Measurements from ENCODE around the gene PAK4. TPM values are rescaled to one million over a fixed set of nuclear protein-coding genes. Genes with fewer than 3 reads are reported as not detected.

The PAK4 gene
- total and polyA plus RNA-seq, 2 experiments from 2014 or later: 20.3 to 39.6 TPM

DNA sequence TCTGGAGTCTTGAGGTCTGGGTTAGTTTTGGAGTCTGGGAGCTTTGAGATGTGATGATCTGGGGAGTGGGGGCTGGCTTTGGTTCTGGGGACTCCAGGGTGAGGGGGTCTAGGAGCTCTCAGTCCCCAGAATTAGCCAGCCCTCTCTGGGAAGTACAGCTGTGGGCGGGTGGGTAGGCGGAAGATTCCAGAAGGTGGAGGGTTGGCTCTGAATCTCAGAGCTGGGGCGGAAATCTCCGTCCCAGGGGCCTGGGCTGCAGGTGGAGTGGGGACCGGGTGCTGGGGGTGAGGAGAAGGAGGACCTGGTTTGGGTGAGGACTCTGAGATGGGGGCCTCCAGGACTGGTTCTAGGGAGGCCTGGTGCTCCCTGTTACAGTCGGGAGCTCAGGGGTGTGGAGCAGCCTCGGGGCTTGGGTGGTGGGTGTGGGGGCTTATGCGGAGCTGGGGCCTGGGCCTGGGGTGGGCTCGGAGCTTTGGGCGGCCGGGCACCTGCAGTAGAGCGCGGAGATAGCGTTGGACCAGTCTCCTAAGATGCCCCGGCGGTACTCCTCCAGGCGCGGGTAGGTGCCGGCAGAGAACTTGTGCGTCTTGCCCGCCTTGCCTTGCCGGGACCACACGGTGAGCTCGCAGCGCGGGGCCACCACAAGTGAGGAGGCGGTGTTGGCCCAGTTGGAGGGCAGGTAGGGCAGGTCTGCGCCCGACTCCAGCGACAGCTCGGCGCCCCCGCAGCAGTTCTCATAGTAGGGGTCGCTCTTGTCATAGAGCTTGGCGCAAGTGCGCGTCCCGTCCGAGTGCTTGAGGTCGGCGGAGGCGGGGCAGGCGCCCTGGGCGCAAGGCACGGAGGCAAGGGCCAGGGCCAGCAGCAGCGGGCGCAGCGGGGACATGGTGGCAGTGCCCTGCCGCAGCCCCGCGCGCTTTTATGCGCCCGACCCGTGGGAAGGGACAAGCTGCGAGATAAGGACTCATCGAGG is 78.1 kb downstream of the PAK4 start, which contains the start of gene SYCN:
SYCN (minus strand) TSS at position 892 of the 970 bp plus-strand sequence; CDS start at position 883, 9 bp downstream.
- H3K4me3 ChIP-seq: no peak within 1 kb of the TSS
- no peak within 1 kb of the TSS for H2AFZ ChIP-seq
- H4K20me1 ChIP-seq (ENCODE audit: insufficient read depth, poor library complexity, severe bottlenecking): no peaks in the 10 kb centered on the region
- no peaks in the 10 kb centered on the region for H3K36me3 ChIP-seq (replicated peaks; ENCODE audit: insufficient read depth, low read depth)
- no peaks in the 10 kb centered on the region for H3K9me3 ChIP-seq (ENCODE audit: low read depth)
- H3K9me2 ChIP-seq (replicated peaks; ENCODE audit: insufficient read depth): no peaks in the 10 kb centered on the region
- H3K4me1 ChIP-seq (ENCODE audit: insufficient read depth): no peaks in the 10 kb centered on the region
- DNase-seq (ENCODE audit: low spot score): no peak
- WGBS (ENCODE audit: low lambda C conversion rate, missing lambda C conversion rate): 86% methylated on average over 46 of the region's 57 CpGs
- peak within 1 kb of the TSS; percentile 23 for H3K27ac ChIP-seq
- TF ChIP-seq EZH2phosphoT487 (IDR thresholded peaks at IDR 0.05; ENCODE audit: low read depth, severe bottlenecking, unreplicated experiment) (no peak), EZH2 (IDR thresholded peaks at IDR 0.05; ENCODE audit: borderline replicate concordance) (no peak)
- TF ChIP-seq, protein P1, sequence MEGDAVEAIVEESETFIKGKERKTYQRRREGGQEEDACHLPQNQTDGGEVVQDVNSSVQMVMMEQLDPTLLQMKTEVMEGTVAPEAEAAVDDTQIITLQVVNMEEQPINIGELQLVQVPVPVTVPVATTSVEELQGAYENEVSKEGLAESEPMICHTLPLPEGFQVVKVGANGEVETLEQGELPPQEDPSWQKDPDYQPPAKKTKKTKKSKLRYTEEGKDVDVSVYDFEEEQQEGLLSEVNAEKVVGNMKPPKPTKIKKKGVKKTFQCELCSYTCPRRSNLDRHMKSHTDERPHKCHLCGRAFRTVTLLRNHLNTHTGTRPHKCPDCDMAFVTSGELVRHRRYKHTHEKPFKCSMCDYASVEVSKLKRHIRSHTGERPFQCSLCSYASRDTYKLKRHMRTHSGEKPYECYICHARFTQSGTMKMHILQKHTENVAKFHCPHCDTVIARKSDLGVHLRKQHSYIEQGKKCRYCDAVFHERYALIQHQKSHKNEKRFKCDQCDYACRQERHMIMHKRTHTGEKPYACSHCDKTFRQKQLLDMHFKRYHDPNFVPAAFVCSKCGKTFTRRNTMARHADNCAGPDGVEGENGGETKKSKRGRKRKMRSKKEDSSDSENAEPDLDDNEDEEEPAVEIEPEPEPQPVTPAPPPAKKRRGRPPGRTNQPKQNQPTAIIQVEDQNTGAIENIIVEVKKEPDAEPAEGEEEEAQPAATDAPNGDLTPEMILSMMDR (IDR thresholded peaks at IDR 0.05; ENCODE audit: poor library complexity): no peak
- H3K4me2 ChIP-seq: no peak within 1 kb of the TSS
- H3K27me3 ChIP-seq: no peaks in the 10 kb centered on the region
- H3K79me2 ChIP-seq: no peaks in the 10 kb centered on the region

GRCh38 chr19:39205449-39205764 is 79.8 kb downstream of the PAK4 start:
- Histone ChIP-seq H3K27ac (peak overlapping the region; percentile 20), H3K9me3 (ENCODE audit: low read depth) (no peaks in the 10 kb centered on the region), H4K20me1 (ENCODE audit: insufficient read depth, poor library complexity, severe bottlenecking) (no peaks in the 10 kb centered on the region), H3K4me1 (ENCODE audit: insufficient read depth) (no peaks in the 10 kb centered on the region), H3K9me2 (replicated peaks; ENCODE audit: insufficient read depth) (no peaks in the 10 kb centered on the region), H3K79me2 (no peaks in the 10 kb centered on the region), H3K27me3 (no peaks in the 10 kb centered on the region), H2AFZ (no peak overlapping the region), H3K4me2 (no peak overlapping the region), H3K4me3 (no peak overlapping the region), H3K36me3 (replicated peaks; ENCODE audit: insufficient read depth, low read depth) (no peaks in the 10 kb centered on the region)
- 80% methylated on average over 3 of the region's 3 CpGs for WGBS (ENCODE audit: low lambda C conversion rate, missing lambda C conversion rate)
- DNase-seq (ENCODE audit: low spot score): no peak
- no peak for TF ChIP-seq EZH2phosphoT487 (IDR thresholded peaks at IDR 0.05; ENCODE audit: low read depth, severe bottlenecking, unreplicated experiment)
- TF ChIP-seq, protein P1 (IDR thresholded peaks at IDR 0.05; ENCODE audit: poor library complexity): no peak
- no peak for TF ChIP-seq EZH2 (IDR thresholded peaks at IDR 0.05; ENCODE audit: borderline replicate concordance)

DNA sequence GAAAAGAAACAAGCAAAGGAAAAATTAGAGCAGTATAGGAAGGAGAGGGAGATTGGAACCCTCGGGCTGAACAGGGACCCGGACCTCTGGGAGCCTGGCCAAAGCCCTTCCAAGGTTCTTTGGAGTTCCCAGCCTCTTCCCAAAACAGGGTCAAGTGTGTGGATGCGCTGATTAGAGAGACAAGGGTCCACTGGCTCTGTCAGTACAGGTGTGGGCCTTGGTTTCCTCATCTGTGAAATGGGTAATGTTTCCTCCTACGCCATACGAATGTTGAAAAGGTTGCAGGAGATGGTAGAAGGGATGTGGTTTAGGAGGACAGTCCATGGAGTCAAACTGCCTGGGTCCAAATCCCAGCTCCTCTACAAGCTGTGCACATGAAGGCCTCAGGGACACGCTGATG is 80.5 kb downstream of the PAK4 start:
- H3K27me3 ChIP-seq: no peaks in the 10 kb centered on the region
- WGBS (ENCODE audit: low lambda C conversion rate, missing lambda C conversion rate): 92% methylated on average over 6 of the region's 6 CpGs

More for the DNA sequence above, 80.5 kb downstream of the PAK4 start:
- no peak overlapping the region for H3K4me2 ChIP-seq
- H3K9me3 ChIP-seq (ENCODE audit: low read depth): no peaks in the 10 kb centered on the region
- no peaks in the 10 kb centered on the region for H3K4me1 ChIP-seq (ENCODE audit: insufficient read depth)
- H3K4me3 ChIP-seq: no peak overlapping the region
- H2AFZ ChIP-seq: no peak overlapping the region
- no peaks in the 10 kb centered on the region for H3K36me3 ChIP-seq (replicated peaks; ENCODE audit: insufficient read depth, low read depth)
- no peaks in the 10 kb centered on the region for H4K20me1 ChIP-seq (ENCODE audit: insufficient read depth, poor library complexity, severe bottlenecking)
- no peak for DNase-seq (ENCODE audit: low spot score)
- H3K9me2 ChIP-seq (replicated peaks; ENCODE audit: insufficient read depth): no peaks in the 10 kb centered on the region
- no peak overlapping the region for H3K27ac ChIP-seq
- TF ChIP-seq EZH2 (IDR thresholded peaks at IDR 0.05; ENCODE audit: borderline replicate concordance): no peak
- TF ChIP-seq EZH2phosphoT487 (IDR thresholded peaks at IDR 0.05; ENCODE audit: low read depth, severe bottlenecking, unreplicated experiment): no peak
- TF ChIP-seq, protein P1 (IDR thresholded peaks at IDR 0.05; ENCODE audit: poor library complexity): no peak
- H3K79me2 ChIP-seq: no peaks in the 10 kb centered on the region
